Measurements from ENCODE around the gene RGS6.

RGS6 gene

DNA sequence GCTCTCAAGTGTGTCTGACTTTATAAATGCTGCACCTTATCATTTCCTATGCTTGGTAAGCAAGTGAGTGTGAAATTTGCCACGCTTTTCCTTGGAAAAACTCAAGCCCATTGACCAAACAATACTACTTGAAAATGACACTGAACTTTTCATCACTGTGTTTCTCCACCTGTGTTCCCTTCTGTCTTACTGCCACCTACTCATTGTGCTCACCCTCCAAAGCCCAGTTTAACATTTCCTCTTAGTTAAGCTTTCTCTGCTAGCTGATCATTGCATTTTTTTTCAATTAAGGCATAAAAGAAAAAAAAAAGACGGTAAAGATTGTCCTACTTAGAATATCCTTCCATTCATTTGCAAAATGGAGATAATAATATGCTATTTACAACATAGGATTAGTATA is 516.0 kb downstream of the RGS6 start:
- no peaks in the 10 kb centered on the region for H3K36me3 ChIP-seq (ENCODE audit: insufficient read depth, low read length)
- no peak overlapping the region for H3K27ac ChIP-seq (ENCODE audit: low read depth, low read length, poor library complexity, severe bottlenecking)
- H3F3A ChIP-seq (ENCODE audit: insufficient read depth, low read length), result no peaks in the 10 kb centered on the region

DNA sequence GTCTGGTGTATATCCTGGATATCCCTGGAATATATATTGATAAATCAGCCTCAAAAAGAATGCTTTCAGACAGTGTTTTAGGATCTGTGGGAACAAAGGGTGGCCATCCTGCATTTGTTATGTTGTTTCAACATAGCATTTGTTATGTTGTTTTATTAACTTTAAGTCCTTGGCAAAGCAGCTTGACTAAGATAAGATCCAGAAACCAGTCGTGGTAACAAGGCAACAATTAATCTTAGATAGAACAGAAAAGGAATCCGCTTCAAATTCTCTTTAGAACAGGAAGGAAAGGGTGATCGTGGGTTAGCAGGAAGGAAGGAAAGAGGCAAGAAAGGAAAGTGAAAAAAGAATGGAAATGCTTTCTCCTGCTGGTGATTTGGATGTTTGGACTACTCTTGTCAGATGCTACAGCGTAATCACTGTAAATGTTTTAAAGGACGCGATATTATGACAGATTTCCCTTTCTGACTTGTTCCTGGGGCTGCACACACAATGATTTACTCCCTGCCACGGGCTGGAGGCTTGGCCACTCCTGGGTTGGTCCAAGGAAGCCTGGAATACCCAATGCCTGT is 518.3 kb downstream of the RGS6 start:
- H2AFZ ChIP-seq (ENCODE audit: low read length), result no peak overlapping the region
- H3K79me2 ChIP-seq (ENCODE audit: insufficient read depth, low read length), result no peaks in the 10 kb centered on the region
- H3F3A ChIP-seq (ENCODE audit: insufficient read depth, low read length), result no peaks in the 10 kb centered on the region
- no peaks in the 10 kb centered on the region for H3K9me2 ChIP-seq (ENCODE audit: low read depth, low read length)
- H3K36me3 ChIP-seq (ENCODE audit: insufficient read depth, low read length), result no peaks in the 10 kb centered on the region
- TF ChIP-seq, protein P1, sequence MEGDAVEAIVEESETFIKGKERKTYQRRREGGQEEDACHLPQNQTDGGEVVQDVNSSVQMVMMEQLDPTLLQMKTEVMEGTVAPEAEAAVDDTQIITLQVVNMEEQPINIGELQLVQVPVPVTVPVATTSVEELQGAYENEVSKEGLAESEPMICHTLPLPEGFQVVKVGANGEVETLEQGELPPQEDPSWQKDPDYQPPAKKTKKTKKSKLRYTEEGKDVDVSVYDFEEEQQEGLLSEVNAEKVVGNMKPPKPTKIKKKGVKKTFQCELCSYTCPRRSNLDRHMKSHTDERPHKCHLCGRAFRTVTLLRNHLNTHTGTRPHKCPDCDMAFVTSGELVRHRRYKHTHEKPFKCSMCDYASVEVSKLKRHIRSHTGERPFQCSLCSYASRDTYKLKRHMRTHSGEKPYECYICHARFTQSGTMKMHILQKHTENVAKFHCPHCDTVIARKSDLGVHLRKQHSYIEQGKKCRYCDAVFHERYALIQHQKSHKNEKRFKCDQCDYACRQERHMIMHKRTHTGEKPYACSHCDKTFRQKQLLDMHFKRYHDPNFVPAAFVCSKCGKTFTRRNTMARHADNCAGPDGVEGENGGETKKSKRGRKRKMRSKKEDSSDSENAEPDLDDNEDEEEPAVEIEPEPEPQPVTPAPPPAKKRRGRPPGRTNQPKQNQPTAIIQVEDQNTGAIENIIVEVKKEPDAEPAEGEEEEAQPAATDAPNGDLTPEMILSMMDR (IDR thresholded peaks at IDR 0.05; ENCODE audit: low read length), result no peak
- TF ChIP-seq EZH2 (IDR thresholded peaks at IDR 0.05; ENCODE audit: borderline replicate concordance, low read length), result no peak
- H4K20me1 ChIP-seq (ENCODE audit: insufficient read depth, low read length), result no peaks in the 10 kb centered on the region
- H3K27ac ChIP-seq (ENCODE audit: low read depth, low read length, poor library complexity, severe bottlenecking), result no peak overlapping the region
- H3K9ac ChIP-seq (ENCODE audit: low read length), result no peak overlapping the region
- H3K4me1 ChIP-seq (ENCODE audit: insufficient read depth, low read length, severe bottlenecking), result no peaks in the 10 kb centered on the region
- H3K27me3 ChIP-seq (ENCODE audit: insufficient read depth, low read length), result no peaks in the 10 kb centered on the region
- H3K9me3 ChIP-seq (ENCODE audit: low read length), result no peaks in the 10 kb centered on the region
- H3K4me3 ChIP-seq (ENCODE audit: low read depth, low read length, poor library complexity, severe bottlenecking), result no peak overlapping the region
- no peak overlapping the region for H3K4me2 ChIP-seq (ENCODE audit: low read length)

More for the DNA sequence above, 516.0 kb downstream of the RGS6 start:
- TF ChIP-seq, protein P1 (IDR thresholded peaks at IDR 0.05; ENCODE audit: low read length), result no peak
- no peaks in the 10 kb centered on the region for H3K9me3 ChIP-seq (ENCODE audit: low read length)
- no peaks in the 10 kb centered on the region for H3K27me3 ChIP-seq (ENCODE audit: insufficient read depth, low read length)
- no peak overlapping the region for H2AFZ ChIP-seq (ENCODE audit: low read length)
- H4K20me1 ChIP-seq (ENCODE audit: insufficient read depth, low read length), result no peaks in the 10 kb centered on the region
- peaks cover 15% of the 10 kb centered on the region for H3K4me1 ChIP-seq (ENCODE audit: insufficient read depth, low read length, severe bottlenecking)
- H3K4me3 ChIP-seq (ENCODE audit: low read depth, low read length, poor library complexity, severe bottlenecking), result no peak overlapping the region
- H3K9me2 ChIP-seq (ENCODE audit: low read depth, low read length), result no peaks in the 10 kb centered on the region
- no peaks in the 10 kb centered on the region for H3K79me2 ChIP-seq (ENCODE audit: insufficient read depth, low read length)
- no peak overlapping the region for H3K4me2 ChIP-seq (ENCODE audit: low read length)
- no peak overlapping the region for H3K9ac ChIP-seq (ENCODE audit: low read length)

DNA sequence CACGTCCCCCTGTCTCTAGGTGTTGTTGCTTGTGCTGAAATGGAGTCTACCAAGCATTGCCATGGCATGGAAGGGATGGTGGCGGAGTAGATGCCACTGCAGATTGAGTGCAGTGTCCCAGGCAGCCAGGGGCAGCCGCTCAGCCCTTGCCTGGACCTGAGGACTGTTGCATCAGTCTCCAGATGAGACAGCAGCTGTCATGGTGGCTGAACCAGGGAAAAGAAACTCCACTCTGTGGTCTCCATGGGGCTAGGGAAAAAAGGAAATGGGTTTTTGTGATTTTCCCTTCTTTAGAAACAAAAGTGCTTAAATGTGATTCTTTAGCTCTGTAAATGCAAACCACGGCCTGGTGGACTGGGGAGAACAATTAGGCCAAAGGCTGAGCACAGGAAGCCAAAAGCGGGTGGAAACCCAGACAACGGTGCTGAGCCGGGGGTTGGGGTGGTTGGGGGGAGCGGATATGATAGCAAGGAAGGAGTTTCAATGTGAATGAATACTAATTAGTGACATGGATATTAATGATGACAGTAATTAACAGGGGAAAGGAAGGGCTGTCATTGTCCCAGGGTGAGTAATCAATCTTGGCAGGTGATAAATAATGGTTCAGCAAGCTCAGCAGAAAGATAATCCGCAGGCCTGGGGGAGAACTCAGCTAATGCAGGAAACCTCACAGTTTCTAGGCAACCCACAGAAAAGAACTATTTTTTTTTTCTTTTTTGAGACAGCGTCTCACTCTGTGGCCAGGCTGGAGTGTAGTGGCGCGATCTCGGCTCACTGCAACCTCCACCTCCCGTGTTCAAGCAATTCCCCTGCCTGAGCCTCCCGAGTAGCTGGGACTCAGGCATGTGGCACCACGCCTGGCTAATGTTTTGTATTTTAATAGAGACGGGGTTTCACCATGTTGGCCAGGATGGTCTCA is 519.1 kb downstream of the RGS6 start:
- Histone ChIP-seq H3K9me2 (ENCODE audit: low read depth, low read length) (no peaks in the 10 kb centered on the region), H3K4me1 (ENCODE audit: insufficient read depth, low read length, severe bottlenecking) (no peaks in the 10 kb centered on the region), H3K4me2 (ENCODE audit: low read length) (no peak overlapping the region), H3K36me3 (ENCODE audit: insufficient read depth, low read length) (no peaks in the 10 kb centered on the region), H3K9ac (ENCODE audit: low read length) (no peak overlapping the region), H3K4me3 (ENCODE audit: low read depth, low read length, poor library complexity, severe bottlenecking) (no peak overlapping the region), H3K27me3 (ENCODE audit: insufficient read depth, low read length) (no peaks in the 10 kb centered on the region), H2AFZ (ENCODE audit: low read length) (no peak overlapping the region), H4K20me1 (ENCODE audit: insufficient read depth, low read length) (no peaks in the 10 kb centered on the region), H3K27ac (ENCODE audit: low read depth, low read length, poor library complexity, severe bottlenecking) (no peak overlapping the region), H3K9me3 (ENCODE audit: low read length) (no peaks in the 10 kb centered on the region), H3K79me2 (ENCODE audit: insufficient read depth, low read length) (no peaks in the 10 kb centered on the region), H3F3A (ENCODE audit: insufficient read depth, low read length) (no peaks in the 10 kb centered on the region)
- TF ChIP-seq EZH2 (IDR thresholded peaks at IDR 0.05; ENCODE audit: borderline replicate concordance, low read length), result no peak
- TF ChIP-seq, protein P1 (IDR thresholded peaks at IDR 0.05; ENCODE audit: low read length), result no peak

Measured in OCI-LY1 (cell line).